TTC549 (cell line): ENCODE measurements around the gene PRPH.
A peak's percentile ranks its signal among the peaks of the same experiment; 100 is the strongest.
"Not testable (repeated sequence)": the region's sequence is repeated elsewhere in the genome, so short reads cannot be mapped to it uniquely, and the experiment has no call there.

Experiments used
- FAIRE-seq: peaks from 2 replicates; lab custom pipeline; 2012; peaks lifted over from hg19 to GRCh38; lab: Jason Lieb, UNC

Gene PRPH

GRCh38 chr12:49301760-49302159 is 6.8 kb downstream of the PRPH start:
- no peak for FAIRE-seq

GRCh38 chr12:49304161-49304560 is 9.2 kb downstream of the PRPH start:
- no peak for FAIRE-seq

- FAIRE-seq, result no peak
These were observed 11.0 kb downstream of the PRPH start for GRCh38 chr12:49305762-49306510.

GRCh38 chr12:49309386-49309785 is 14.4 kb downstream of the PRPH start:
- no peak for FAIRE-seq

- not testable (repeated sequence) for FAIRE-seq
These were observed 15.6 kb downstream of the PRPH start for GRCh38 chr12:49310451-49311000.

GRCh38 chr12:49314811-49315210 is 19.9 kb downstream of the PRPH start:
- no peak for FAIRE-seq

GRCh38 chr12:49317118-49317517 is 22.2 kb downstream of the PRPH start:
- not testable (repeated sequence) for FAIRE-seq

- FAIRE-seq, result not testable (repeated sequence)
These were observed 25.6 kb downstream of the PRPH start for GRCh38 chr12:49320411-49321103.

GRCh38 chr12:49322367-49322707 is 27.4 kb downstream of the PRPH start:
- no peak for FAIRE-seq

- peak; percentile 96 for FAIRE-seq
These were observed 28.0 kb downstream of the PRPH start, which contains the start of gene TROAP for GRCh38 chr12:49322708-49323523. TSS of gene TROAP (plus strand) at chr12:49323255. CDS start at chr12:49323609, 354 bp downstream.

- no peak for FAIRE-seq
These were observed 28.7 kb downstream of the PRPH start for GRCh38 chr12:49323524-49324097.

GRCh38 chr12:49325606-49326005 is 30.7 kb downstream of the PRPH start:
- no peak for FAIRE-seq

GRCh38 chr12:49327368-49327767 is 32.4 kb downstream of the PRPH start:
- no peak for FAIRE-seq

- no peak for FAIRE-seq
These were observed 32.9 kb downstream of the PRPH start for GRCh38 chr12:49327887-49328286.

- no peak for FAIRE-seq
These were observed 33.9 kb downstream of the PRPH start for GRCh38 chr12:49328816-49329215.

- FAIRE-seq, result no peak
These were observed 35.2 kb downstream of the PRPH start for GRCh38 chr12:49330032-49330619.

GRCh38 chr12:49330631-49331379 is 35.9 kb downstream of the PRPH start:
- no peak for FAIRE-seq

- peak; percentile 83 for FAIRE-seq
These were observed 36.7 kb downstream of the PRPH start for GRCh38 chr12:49331380-49332222.

GRCh38 chr12:49332441-49332861 is 37.5 kb downstream of the PRPH start:
- no peak for FAIRE-seq

- FAIRE-seq, result no peak
These were observed 38.0 kb downstream of the PRPH start for GRCh38 chr12:49332891-49333371.
